HTR-8/SVneo (cell line): ENCODE measurements around the gene ITGAV.

ENCODE experiments used
- DNase-seq: peaks from one replicate; pipeline ENCODE4 v3.0.0; 2011; ENCODE audit warnings: low spot score, mixed read lengths; ENCODE audit not compliant: insufficient read length
- FAIRE-seq: peaks from 2 replicates; lab custom pipeline; 2011; peaks lifted over from hg19 to GRCh38; lab: Jason Lieb, UNC

Gene ITGAV

DNA sequence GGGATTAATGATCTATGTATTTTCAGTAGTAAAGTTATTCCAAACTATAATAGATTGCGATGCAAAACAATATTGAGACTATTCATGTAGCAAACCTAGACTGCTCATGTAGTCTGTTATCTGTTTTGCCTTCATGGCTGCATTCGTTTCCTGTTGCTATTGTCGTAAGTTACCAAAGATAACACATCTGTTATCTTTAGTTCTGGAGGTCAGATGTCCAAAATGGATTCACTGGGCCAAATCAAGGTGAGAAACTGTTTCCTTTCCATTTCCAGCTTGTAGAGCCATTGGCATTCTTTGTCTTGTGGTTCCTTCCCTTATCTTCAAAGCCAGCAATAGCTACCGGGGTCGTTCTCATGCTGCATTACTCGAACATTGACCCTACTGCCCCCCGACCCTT, 20.9 kb downstream of the ITGAV start:
- DNase-seq (no peak), FAIRE-seq (peak; percentile 69)

DNA sequence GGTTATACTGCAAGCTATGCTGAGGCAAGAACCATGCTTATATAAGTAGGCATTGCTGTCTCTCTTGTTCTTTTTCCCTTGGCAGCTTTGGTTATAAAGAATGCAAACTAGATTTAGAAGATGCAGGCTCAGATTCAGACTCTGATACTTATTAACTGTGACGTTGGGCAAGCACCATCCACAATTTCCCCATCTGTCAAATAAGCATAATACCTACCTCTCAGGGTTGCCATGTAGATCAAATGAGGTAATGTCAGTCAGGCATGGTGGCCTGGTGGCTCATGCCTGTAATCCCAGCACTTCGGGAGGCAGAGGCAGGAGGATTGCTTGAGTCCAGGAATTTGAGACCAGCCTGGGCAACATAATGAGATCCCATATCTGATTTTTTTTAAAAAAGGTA, 21.7 kb downstream of the ITGAV start:
- DNase-seq = no peak

DNA sequence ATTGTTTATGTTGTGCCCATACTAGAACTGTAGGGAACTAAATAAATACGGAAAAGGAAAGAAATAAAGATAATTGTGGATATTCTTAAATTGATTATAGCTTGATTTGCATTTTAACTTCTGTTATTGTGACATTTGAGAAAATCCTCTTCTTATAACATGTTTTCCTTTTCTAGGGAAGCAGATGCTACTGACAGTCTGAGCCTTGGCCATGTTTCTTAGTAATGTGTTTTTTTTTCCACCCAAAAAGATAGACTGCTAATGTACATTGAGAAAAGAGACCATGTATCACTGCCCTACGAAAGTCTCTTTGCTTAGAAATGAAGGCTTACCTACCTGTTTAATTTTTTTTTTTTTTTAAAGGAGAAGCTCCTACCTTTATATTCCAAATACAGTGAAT, 22.2 kb downstream of the ITGAV start:
- FAIRE-seq (no peak), DNase-seq (no peak)

More for the DNA sequence above, 21.7 kb downstream of the ITGAV start:
- FAIRE-seq = no peak

DNA sequence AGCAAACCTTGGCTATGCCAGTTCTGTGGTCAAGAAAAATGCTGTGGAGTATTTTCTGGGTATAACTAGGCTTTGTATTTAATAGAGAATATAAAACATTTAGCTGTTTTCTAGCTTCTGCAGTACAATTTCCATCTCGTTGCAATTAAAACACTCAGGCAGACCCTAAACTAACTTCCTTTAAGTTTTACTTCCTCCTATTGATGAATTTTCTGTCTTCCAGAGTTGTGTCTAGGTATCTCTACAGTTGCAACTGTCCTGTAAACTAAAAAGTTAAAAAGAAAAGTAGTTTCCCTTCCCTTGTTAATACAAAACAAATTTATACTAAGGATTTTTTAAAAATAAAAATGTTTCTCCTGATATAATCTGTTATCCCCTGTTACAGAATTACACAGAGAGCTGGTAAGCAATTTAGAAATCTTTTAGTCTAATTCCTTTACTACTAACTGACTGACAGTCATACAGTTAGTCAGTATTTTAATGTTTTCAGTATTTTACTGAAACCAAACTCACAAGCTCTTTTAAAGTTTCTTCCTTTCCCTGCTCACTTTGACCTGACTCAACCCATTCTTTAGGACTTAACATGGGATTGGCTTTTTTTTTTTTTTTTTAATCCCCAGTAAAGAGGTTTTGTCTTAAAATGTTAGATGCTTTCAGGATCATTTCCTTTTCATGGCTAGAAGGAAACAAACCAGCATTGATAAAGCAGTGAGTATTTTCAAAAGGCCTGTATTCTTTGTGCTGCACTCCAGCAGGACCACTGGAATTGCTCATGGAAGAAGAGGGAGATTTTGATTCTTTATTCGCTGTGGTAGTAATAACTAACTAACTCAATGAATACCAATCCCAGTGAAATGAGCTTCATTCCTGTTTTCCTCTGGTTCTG, 22.9 kb downstream of the ITGAV start:
- DNase-seq = no peak
- FAIRE-seq = no peak

DNA sequence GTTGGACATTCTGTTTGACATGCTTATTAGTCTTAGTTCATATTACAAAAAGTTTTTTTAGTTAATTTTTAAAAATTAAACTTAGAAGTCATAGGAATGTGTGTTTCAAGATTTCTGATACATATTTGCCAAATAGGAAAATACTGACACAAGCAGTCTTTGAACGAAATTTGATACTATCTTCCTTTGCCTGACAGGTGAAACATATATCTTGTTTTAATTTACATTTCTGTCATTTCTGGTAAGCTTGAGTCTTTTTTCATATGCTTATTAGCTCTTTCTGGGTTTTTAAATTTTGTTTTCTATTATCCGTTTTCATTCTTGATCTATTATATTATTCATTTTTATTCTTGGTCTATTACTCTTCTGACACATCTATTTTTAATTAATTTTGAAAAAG, 24.5 kb downstream of the ITGAV start:
- no peak for FAIRE-seq
- no peak for DNase-seq

DNA sequence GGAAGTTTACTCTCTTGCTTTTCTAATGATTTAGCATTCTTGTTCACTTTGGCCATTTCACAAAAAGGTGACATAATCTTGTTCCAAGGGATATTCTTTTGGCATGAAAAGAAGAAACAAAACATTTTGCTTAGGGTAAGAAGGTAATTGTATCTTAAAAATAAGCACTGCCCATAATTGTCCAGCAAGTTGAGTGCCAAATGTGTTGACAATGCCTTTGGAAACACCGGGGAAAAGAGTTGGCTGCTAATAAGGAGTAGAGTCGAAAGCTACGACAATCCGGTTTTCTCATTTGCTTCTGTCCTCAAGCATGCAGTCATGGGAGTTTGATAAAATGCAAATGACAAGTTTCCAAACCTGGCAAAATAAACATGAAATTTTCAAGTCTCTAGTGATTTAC, 27.3 kb downstream of the ITGAV start:
- DNase-seq (no peak), FAIRE-seq (no peak)

DNA sequence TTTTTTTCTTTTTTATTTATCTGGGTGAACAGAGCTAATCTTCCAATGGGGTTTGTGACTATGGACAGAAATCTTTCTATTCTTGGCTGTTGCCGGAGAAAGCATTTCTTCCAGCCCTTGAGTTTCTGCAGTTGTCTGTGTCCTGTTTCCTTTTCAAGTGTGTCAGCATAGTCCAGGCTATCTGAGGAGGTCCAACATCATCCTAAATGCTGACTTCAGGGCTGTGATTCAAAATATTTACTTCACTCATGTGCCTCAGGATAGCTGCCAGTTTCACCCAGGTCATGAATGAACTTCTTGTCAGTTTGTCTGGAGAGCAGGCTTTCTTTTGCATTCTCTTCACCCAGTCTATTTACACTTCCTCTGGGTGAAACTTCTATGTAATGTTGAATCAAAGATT, 27.9 kb downstream of the ITGAV start:
- no peak for FAIRE-seq

DNA sequence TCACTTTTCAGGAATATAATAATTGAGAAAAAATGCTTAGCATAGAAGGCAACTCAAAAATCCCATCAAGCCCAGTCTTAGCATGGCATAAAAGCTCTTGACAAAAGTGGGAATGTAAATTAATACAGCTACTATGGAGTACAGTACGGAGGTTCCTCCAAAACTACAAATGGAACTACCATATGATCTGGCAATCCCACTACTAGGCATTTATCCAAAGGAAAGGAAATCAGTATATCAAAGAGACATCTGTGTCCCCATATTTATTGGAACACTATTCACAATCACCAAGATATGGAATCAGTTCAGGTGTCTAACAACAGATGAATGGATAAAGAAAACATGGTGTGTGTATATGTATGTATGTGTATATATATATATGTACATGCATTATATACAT, 28.8 kb downstream of the ITGAV start:
- DNase-seq (no peak), FAIRE-seq (no peak)

More for the DNA sequence above, 27.9 kb downstream of the ITGAV start:
- DNase-seq = no peak

DNA sequence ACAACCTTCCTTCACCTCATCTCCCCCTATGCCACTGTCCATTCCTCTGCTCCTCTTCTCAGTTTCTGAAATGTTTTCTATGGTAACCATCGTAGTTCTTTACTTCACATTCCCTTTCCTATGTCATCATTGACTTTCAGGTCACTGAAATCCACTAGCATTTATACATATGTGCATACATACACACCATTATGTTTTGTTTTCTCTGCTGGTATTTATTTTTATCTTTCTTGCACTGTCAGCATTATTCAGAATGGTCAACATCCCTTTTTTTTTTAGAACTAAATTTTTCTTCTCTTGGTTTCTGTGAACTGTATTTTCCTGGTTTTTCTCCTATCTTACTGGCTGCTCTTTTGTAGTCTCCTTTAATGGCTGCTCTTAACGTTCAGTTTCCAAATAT, 33.2 kb downstream of the ITGAV start:
- DNase-seq = no peak

DNA sequence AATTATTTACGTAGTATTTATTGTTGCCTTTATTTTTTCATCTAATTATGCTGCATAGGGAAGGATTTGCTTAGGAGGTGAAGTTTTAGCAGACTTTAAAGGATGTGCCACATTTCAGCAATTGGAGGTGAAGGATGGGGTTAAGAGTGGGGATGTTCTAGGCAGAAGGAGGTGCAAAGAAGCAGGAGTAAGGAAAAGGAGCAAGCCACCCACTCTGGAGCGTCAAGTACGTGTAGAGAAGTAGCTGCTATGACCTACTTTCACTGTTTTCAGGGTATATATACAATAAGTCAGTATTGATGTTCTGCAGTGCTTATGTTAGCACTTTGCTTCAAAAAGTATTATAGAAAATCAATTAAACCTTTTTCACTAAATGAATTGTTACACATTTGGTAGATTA, 34.4 kb downstream of the ITGAV start:
- DNase-seq (no peak), FAIRE-seq (no peak)

More for the DNA sequence above, 33.2 kb downstream of the ITGAV start:
- no peak for FAIRE-seq

DNA sequence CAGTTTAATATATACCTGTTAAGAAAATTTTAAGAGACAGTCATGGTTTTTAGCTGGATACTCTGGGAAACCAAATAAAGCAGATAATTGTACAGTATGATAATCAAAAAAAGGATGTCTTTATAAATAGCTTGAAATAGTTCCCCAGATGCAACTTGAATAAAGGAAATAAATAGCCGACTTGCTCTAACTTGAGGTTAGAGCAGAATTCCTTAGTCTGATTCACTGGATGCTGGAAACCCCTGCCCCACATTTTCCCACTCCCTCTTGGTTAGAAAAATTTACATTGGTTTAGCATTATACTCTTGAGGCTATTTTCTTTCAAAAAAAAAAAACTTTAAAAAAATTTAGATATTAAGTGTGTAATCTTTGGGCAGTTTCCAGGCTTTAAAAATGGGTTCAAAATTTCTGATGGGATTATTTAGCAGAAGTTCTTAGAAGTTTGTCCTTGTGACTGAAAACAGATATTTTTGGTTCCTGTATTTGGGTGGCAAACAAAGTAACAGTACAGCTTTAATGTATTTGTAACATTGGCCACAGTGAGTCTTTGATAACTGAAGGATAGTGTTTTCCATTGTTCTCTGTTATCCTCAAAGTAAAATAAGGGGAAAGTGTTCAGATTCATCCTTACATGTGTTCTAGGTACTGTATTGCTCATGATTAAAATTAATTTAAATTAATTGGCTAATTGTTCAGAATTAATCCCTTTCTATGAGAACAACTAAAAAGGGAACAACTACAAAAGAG, 39.6 kb downstream of the ITGAV start:
- DNase-seq (no peak), FAIRE-seq (no peak)

DNA sequence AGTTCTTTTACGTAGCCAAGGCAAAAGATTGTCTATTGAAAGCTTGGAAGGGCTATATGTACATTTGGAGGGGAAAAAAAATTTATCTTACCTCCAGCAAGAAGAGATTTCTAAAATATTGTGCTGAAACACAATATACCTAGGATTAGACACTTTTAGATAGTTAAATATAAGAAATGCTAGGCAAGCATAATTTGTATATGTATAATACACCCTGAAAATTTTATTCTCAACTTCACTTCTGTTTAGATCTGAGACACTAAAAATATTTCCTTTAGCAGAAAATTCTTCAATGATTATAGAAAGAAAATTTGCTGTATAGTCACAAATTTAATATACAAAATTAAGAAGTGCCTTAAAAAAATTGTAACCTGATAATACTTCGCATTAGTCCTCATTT, 42.6 kb downstream of the ITGAV start:
- FAIRE-seq (no peak), DNase-seq (no peak)

DNA sequence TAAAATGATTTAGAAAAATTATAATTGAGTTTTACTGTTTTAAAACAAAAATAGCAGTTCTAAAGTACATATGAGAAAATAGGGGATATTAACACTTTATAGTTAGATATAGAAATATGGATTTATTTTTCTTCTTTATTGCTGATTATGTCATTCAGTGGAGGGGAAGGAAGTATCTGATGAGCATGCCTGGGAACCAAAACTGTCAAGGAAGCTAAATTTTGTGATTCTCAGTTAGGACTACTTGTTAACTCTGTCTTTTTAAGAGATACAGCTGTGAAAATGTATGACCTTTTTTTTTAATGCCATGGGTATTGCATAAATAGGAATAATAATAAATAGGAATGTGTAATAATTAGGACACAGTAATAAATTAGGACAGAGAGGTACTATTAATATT, 44.8 kb downstream of the ITGAV start:
- DNase-seq (no peak), FAIRE-seq (no peak)

DNA sequence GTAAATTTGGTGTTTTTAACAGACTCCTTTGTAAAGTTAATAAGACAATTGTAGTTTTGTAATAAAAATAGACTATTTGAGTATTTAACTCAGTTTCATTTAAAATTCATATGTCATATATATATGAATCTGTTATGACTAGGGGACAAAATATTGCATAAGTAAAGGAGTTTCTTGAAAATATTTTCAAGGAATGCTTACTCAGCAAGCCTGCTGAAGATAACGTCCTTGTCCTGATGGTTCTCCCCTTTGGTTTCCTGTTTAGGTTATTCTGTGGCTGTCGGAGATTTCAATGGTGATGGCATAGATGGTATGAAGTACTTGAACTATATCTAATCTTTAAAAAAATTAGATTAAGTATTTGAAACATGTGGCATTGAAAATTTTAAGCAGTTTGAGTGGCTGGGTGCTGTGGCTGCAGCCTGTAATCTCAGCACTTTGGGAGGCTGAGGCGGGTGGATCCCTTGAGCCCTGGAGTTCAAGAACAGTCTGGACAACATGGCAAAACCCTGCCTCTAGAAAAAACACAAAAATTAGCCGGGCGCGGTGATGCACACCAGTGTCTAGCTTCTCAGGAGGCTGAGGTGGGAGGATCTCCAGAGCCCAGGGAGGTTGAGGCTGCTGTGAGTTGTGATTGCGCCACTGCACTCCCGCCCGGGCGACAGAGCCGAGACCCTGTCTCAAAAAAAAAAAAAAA, 47.1 kb downstream of the ITGAV start:
- no peak for DNase-seq
- no peak for FAIRE-seq

DNA sequence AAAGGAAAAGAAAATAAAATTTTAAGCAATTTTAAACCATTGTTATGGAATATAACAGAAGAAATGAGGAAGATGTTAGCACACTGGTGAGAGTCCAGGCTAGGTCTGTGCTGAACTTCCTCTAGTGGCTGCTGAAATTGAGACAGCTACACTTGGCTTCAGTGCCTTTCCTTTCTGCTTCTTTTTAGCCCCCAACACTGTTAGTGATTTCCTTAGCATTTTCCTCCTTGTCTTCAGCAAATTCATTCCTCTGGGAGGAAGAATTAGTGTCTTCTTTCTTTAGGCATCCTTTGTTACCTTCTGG, 47.6 kb downstream of the ITGAV start:
- no peak for FAIRE-seq
- DNase-seq = no peak

DNA sequence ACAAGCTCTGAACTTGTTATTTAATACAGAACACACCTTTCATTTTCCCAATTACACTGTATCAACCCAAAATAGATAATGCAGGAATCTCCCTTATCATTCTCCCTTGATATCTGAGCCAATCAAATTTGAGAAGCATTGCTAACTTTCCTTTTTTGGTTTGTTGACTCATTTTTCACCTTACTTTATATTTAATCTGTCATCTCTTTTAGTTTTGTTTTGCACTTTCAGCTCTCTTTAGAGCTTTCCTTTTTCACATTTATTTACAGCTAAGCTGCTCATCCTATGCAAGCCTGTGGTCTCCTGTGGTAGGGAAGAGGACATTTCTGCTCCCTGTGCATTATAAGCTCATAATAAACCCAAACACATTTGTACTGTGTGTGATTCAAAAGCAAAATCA, 50.1 kb downstream of the ITGAV start:
- no peak for FAIRE-seq

DNA sequence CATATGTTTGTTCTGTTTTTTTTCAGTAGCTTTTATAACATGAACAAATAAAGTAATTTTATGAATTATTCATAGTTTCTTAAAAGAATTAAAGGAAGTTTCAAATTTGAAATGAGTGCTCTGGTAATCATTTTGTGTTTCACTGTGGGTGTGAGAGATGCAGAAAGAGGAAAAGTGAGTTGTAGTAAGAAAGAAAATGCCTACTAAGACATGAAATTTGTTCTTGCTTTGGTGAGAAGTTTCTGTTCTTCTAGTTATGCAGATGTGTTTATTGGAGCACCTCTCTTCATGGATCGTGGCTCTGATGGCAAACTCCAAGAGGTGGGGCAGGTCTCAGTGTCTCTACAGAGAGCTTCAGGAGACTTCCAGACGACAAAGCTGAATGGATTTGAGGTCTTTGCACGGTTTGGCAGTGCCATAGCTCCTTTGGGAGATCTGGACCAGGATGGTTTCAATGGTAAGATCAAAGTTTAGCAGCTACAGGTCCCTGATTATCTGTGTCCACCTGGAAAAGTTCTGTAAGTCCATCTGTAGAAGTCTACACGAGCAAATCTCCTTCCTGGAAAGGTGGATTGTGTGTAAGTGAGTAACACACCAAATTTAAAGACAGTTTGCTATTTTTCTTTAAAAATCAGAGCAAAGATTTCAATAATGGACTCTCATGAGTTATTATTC, 51.4 kb downstream of the ITGAV start:
- no peak for FAIRE-seq

More for the DNA sequence above, 50.1 kb downstream of the ITGAV start:
- DNase-seq = no peak

DNA sequence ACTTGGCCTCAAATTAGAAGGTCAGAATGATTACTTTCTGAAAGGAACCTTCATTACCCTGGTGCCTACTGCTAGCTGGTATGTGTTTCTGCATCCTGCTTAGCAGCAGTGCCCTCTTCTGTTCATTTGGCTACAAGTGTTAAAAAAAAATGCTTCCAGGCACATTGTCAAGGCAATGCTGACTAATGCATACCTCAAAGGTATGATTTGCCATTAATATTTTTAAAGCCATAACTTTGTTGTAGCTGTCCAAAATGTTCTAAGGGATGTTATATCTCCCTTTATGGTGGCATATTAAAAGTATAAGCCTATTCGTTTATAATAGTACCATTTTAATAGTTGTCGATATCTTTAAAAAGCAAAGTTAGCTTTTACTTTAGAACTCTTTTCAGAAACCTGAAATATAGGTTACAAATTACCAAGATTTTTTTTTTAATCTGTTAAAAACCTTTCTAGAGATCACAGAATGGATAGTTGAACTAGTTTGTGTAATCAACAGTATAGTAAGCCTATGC, 52.0 kb downstream of the ITGAV start:
- FAIRE-seq = peak; percentile 86

More for the DNA sequence above, 51.4 kb downstream of the ITGAV start:
- DNase-seq = no peak

DNA sequence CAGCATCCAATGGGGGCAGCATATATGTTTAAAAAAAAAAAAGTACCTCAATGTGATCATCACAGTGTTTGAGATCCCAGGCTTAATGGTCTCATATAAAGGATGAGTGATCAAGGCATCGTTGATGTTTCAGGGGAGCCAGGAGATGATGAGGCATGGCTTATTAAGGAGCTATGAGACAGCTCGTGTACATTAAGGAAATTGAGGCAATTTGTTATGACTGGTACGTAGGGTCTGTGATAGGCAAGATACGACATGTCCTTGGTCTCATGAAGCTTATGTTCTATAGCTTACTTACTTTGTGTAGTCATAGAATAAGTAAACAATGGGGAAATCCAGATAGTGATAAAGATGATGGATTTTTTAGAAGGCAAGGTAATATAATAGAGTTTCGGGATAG, 54.9 kb downstream of the ITGAV start:
- no peak for DNase-seq
- FAIRE-seq = no peak

More for the DNA sequence above, 52.0 kb downstream of the ITGAV start:
- DNase-seq = peak; percentile 68

DNA sequence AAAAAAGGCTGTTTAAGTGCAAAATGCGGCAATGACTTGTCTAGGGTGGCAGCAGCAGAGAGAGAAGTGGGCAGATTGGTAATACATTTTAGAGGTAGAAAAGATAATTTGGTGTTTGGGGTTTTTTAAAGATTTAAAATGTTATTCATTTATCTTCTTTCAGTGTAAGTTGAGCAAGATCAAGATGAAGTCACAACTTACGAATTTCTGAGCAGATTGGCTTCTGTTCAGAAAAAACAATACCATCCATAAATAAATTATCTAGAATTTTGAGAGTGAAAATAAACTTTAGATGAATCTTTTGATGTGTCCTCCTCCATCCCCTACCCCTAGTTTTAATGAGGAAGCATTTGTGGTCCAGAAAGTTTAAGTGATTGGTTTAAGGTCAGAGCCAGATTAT, 56.1 kb downstream of the ITGAV start:
- DNase-seq (no peak), FAIRE-seq (no peak)
